GM12872 (cell line): ENCODE results near the gene ZNF224.

ENCODE experiments used
- TF ChIP-seq, protein P1 (sequence below): IDR thresholded peaks from 3 replicates; pipeline ENCODE4 v1.5.1; 2011; ENCODE audit warnings: low read depth, mild to moderate bottlenecking, low read length, moderate library complexity; ENCODE audit not compliant: insufficient read depth

Gene ZNF224

DNA sequence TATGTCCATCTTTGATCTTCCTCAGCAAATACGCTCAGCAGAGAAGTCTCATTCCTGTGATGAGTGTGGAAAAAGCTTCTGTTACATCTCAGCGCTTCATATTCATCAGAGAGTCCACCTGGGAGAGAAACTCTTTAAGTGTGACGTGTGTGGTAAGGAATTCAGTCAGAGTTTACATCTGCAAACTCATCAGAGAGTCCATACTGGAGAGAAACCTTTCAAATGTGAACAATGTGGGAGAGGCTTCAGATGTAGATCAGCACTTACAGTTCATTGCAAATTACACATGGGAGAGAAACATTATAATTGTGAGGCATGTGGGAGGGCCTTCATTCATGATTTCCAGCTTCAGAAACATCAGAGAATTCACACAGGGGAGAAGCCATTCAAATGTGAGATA, 27.9 kb upstream of the ZNF224 start:
- TF ChIP-seq, protein P1, sequence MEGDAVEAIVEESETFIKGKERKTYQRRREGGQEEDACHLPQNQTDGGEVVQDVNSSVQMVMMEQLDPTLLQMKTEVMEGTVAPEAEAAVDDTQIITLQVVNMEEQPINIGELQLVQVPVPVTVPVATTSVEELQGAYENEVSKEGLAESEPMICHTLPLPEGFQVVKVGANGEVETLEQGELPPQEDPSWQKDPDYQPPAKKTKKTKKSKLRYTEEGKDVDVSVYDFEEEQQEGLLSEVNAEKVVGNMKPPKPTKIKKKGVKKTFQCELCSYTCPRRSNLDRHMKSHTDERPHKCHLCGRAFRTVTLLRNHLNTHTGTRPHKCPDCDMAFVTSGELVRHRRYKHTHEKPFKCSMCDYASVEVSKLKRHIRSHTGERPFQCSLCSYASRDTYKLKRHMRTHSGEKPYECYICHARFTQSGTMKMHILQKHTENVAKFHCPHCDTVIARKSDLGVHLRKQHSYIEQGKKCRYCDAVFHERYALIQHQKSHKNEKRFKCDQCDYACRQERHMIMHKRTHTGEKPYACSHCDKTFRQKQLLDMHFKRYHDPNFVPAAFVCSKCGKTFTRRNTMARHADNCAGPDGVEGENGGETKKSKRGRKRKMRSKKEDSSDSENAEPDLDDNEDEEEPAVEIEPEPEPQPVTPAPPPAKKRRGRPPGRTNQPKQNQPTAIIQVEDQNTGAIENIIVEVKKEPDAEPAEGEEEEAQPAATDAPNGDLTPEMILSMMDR, result no peak

DNA sequence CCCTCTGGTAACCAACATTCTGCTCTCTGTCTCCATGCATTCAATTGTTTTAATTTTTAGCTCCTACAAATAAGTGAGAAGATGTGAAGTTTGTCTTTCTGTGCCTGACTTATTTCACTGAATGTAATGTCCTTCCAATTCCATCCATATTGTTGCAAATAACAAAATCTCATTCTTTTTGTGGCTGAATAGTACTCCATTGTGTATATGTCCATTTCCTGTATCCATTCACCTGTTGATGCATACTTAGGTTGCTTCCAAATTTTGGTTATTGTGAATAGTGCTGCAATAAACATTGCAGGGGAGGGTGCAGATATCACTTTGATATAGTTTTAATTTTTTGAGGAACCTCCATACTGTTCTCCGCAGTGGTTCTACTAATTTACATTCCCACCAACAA, 24.7 kb upstream of the ZNF224 start:
- TF ChIP-seq, protein P1, result no peak

DNA sequence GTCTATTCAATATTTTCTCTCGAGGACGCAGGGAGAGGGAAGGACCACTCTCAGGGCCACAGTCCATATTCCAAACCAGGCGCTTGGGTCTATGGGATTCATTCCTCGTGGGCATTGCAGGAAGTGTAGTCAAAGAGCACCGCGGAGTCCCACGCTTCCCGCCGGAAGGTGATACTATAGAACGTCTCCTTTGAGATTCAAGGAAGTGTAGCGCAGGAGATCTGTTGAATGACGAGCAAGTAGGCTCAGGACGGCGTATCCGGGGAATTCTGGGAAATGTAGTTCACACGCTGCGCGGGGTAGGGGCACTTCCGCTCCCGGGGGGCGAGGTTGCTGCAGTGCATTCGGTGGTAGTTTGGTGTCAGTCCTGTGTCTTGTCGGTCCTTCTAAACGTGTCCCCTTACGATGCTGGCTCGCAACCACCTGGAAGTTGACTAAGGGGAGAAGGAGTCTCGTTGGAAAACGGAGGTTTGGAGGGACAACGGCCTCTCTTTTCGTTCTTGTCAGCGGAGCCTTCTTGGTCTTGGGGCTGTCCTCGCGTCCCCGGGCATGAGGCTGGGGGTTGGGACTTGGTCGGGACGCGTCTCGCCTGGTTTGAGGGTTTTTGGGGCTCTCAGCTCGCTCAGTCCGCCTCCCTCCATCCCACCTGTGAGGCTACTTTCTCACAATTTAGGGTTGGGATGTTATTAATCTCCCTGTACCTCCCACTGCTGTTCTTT, 22.2 kb upstream of the ZNF224 start, which contains the start of gene ZNF284:
TSS of gene ZNF284 (plus strand) at position 336 of the 719 bp plus-strand sequence. CDS start 4,231 bp downstream, outside the sequence.
- TF ChIP-seq, protein P1, result no peak

DNA sequence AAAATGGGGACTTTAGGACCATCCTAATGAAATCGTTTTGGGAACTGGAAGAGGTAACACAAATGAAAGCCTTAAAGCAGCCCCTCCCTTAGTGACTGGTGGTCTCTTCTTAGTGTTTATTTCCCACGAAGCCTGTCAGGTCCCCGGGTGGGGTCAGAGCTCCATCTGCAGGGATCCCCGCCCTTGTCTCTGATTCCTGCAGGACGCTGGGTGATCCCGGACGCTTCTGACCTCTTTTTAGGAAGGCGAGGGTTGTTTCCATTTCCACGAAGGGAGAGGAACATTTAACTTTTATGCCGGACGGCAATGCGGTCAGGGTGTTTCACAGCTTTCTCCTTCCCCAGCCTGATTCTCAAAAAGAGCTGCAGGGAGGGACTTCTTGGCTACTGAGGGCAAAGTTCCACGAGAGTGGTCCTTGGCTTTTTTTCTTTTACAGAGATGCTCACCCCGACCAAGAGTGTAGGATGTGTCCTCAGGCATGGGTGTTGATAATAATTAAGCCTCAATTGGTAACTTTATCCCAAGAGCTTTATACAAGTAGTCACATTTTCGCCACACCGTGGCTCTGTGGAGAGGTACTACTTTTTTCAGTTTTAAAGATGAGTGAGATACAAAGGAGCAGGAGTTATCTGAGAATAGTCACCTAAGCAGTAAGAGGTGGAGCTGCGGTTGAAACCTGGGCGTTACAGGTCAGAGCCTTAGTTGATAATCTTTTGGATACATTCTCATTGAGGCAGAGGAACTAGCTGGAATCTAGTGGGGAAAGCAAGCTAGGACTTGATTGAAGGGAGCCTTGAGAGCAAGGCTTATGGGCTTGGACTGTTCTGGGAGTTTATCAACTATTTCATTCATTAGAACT, 21.4 kb upstream of the ZNF224 start:
- TF ChIP-seq, protein P1, result no peak

DNA sequence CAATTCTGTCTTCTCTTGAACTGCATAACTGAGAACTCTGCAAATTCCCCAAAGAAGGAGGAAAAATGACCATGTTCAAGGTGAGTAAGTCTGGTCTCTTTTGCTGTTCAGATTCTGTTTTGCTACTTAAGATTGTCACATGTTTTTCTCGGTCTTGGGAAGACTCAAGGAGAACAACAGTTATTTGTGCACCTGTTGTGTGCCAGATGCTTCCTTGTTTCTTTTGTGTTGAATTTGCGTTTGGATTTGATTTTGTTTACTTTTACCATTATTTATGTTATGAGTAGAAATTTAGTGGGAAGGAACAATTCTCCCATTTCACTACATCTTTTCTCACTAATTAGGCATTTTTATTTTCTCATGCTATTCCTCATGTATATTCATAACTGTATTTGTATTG, 17.8 kb upstream of the ZNF224 start:
- TF ChIP-seq, protein P1, result no peak

DNA sequence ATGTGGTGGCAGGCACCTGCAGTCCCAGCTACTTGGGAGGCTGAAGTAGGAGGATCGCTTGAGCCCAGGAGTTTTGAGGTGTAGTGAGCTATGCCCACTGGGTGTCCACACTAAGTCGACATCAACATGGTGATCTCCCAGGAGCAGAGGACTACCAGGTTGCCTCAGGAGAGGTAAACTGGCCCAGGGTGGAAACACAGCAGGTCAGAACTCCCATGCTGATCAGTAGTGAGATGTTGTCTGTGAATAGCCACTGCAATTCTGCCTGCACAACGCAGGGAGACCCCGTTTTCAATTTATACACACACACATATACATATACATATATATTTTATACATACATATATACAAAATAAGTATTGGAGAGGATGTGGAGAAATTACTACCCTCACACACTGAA, 2.1 kb upstream of the ZNF224 start:
- TF ChIP-seq, protein P1, result no peak

DNA sequence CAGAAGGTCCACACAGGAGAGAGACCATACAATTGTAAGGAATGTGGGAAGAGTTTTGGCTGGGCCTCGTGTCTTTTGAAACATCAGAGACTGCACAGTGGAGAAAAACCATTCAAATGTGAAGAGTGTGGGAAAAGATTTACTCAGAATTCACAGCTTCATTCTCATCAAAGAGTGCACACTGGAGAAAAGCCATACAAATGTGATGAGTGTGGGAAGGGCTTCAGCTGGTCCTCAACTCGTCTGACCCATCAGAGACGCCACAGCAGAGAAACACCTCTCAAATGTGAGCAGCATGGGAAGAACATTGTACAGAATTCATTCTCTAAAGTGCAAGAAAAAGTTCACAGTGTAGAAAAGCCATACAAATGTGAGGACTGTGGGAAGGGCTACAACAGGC, 13.6 kb downstream of the ZNF224 start:
- TF ChIP-seq, protein P1, result no peak
